ENCODE data around the gene PLEKHG2.
"Not testable (repeated sequence)": the region's sequence is repeated elsewhere in the genome, so short reads cannot be mapped to it uniquely, and the experiment has no call there.

The PLEKHG2 gene

DNA sequence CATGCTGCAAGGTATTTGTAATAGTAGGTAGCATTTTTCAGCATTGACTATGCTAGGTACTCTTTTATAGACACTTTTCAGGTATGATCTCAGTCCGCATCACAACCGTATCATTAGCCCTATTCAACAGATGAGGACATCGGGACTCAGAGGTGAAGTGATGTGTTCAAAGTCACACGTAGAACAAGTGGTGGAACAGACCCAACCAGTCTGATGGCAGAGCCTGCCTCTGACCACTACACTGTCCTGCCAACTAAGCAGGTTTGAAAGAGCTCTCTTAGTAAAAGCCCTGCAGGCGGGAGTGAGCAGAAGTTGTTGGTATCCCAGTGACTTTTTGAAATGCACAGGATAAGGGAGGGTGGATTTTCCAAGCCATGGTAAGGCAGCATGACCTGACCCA lies 41.7 kb upstream of the PLEKHG2 start:
- H3K27ac ChIP-seq: no peak overlapping the region
- H3K36me3 ChIP-seq: peaks cover 78% of the 10 kb centered on the region
- TF ChIP-seq, protein P1, sequence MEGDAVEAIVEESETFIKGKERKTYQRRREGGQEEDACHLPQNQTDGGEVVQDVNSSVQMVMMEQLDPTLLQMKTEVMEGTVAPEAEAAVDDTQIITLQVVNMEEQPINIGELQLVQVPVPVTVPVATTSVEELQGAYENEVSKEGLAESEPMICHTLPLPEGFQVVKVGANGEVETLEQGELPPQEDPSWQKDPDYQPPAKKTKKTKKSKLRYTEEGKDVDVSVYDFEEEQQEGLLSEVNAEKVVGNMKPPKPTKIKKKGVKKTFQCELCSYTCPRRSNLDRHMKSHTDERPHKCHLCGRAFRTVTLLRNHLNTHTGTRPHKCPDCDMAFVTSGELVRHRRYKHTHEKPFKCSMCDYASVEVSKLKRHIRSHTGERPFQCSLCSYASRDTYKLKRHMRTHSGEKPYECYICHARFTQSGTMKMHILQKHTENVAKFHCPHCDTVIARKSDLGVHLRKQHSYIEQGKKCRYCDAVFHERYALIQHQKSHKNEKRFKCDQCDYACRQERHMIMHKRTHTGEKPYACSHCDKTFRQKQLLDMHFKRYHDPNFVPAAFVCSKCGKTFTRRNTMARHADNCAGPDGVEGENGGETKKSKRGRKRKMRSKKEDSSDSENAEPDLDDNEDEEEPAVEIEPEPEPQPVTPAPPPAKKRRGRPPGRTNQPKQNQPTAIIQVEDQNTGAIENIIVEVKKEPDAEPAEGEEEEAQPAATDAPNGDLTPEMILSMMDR (IDR thresholded peaks at IDR 0.05; ENCODE audit: low read depth, low read length): no peak
- H3K4me3 ChIP-seq (ENCODE audit: low read depth, low read length): no peak overlapping the region
- H3K27me3 ChIP-seq (ENCODE audit: insufficient read depth, low read depth, severe bottlenecking): no peaks in the 10 kb centered on the region
- no peaks in the 10 kb centered on the region for H3K9me3 ChIP-seq (ENCODE audit: severe bottlenecking)
- DNase-seq: no peak

DNA sequence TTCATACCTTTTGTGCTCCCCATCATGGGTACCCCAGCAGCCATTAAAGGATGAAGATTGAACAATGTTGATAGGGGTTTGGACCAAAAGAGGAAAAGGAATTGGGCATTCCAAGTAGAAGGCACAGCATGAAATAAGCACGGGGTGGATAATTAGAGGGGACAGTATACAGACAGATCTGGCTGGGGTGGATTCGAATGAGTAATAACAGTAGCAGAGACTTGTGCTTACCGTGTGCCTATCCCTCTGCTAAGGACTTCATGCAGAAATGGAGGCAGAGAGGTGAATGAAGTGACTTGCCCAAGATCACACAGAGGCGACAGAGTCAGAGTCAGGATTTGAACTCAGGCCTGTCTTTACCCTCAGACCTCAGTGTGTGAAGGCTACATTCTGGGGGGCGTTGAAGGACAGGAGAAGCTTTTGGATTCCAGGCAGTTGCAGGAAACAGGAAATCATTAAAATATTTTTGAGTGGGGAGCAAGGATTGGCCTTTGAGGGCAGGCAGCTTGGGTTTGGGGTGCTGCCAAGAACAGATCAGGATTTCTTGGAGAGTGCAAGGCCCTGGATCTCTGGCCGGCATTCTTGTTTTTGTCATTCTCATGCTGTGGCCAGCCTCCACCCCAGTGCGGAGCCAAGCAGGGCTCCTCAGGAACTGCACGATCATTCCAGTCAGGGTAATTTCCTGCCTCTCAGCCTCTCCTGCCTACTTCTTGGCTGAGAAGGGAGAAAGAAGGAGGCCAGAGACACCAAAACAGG lies 40.2 kb upstream of the PLEKHG2 start:
- Histone ChIP-seq H3K9me3 (ENCODE audit: severe bottlenecking) (no peaks in the 10 kb centered on the region), H3K27me3 (ENCODE audit: insufficient read depth, low read depth, severe bottlenecking) (no peaks in the 10 kb centered on the region), H3K36me3 (peaks cover 85% of the 10 kb centered on the region), H3K4me3 (ENCODE audit: low read depth, low read length) (no peak overlapping the region), H3K27ac (no peak overlapping the region)
- no peak for DNase-seq
- TF ChIP-seq, protein P1 (IDR thresholded peaks at IDR 0.05; ENCODE audit: low read depth, low read length): no peak

DNA sequence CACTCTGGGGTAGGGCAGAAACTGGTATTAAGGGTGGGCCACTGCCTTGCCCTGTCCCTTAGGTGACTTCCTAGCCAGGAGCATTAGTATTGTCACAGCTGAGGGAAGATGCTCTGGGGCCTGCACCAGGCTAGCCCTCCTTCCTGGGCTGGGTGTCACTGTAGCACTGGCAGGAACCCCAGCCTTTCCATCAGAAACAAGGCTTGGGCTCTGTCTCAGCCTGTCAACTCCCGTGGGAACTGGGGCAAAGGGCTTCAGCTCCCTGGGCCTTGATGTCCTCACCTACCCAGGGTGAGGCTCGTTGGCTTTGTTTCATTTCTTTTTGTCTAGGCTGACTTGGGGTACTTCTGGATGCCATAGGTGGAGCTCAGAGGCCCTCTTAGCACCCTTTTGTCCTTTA lies 39.5 kb upstream of the PLEKHG2 start:
- Histone ChIP-seq H3K27me3 (ENCODE audit: insufficient read depth, low read depth, severe bottlenecking) (no peaks in the 10 kb centered on the region), H3K4me3 (ENCODE audit: low read depth, low read length) (no peak overlapping the region), H3K36me3 (peaks cover 92% of the 10 kb centered on the region), H3K27ac (no peak overlapping the region), H3K9me3 (ENCODE audit: severe bottlenecking) (no peaks in the 10 kb centered on the region)
- DNase-seq: no peak
- TF ChIP-seq, protein P1 (IDR thresholded peaks at IDR 0.05; ENCODE audit: low read depth, low read length): no peak

DNA sequence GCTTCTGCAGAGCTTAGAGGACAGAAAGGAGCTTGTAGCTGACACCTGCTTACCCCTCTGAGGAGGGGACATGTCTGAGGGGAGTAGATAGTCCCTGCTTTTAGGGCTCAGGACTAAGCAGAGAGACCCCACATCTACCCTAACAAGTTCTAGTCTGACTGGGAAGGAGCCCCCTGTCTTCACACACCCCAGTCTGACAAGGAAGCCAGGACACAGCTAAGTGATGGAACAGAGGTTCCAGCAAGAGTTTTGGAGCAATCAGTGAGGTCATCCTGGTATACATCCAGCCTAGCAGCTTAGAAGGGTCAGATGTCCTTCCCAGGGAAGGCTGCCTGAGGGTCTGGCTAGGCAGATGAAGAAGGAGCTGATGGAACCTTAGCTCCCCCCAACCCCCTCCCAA lies 36.5 kb upstream of the PLEKHG2 start:
- Histone ChIP-seq H3K4me3 (ENCODE audit: low read depth, low read length) (no peak overlapping the region), H3K27me3 (ENCODE audit: insufficient read depth, low read depth, severe bottlenecking) (no peaks in the 10 kb centered on the region), H3K36me3 (peaks cover 94% of the 10 kb centered on the region), H3K27ac (no peak overlapping the region), H3K9me3 (ENCODE audit: severe bottlenecking) (no peaks in the 10 kb centered on the region)
- TF ChIP-seq, protein P1 (IDR thresholded peaks at IDR 0.05; ENCODE audit: low read depth, low read length): no peak
- DNase-seq: no peak

DNA sequence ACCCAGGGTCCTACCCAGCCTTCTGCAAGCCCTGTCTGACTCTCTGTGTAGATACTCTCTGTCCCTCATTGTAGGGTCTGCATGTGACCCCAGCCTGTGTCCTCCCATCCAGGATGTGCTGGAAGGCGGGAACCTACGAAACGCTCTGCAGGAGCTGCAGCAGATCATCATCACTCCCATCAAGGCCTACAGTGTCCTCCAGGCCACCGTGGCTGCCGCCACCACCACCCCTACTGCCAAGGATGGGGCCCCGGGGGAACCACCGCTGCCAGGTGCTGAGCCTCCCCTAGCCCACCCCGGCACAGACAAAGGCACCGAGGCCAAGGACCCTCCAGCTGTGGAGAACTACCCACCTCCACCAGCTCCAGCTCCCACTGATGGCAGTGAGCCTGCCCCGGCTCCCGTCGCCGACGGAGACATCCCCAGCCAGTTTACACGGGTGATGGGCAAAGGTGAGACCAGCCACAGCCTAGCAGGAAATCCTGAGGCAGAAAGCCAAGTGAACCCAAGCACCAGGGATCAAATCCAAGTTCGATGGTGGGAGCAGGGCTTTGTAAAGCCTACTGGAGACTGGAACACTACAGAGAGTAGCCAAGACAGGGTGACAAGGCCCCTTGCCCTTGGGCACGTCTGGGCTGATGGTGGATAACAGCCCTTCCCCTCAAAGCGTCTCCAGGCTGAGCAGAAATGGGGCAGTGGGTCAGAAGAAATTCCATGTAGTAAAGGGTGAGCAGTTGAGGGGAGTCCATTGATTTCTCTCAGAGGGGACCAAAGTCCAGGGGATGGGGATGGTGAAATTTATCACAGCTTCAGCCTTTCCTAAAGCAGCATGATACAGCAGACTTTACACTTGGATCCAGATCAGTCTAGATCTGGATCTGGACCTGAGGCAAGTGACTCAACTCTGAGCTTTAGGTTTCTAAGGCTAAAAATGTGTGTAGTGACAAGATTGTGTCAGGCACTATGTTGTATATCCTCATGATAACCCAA lies 34.8 kb upstream of the PLEKHG2 start:
- peaks cover 93% of the 10 kb centered on the region for H3K36me3 ChIP-seq
- no peak for DNase-seq
- no peaks in the 10 kb centered on the region for H3K27me3 ChIP-seq (ENCODE audit: insufficient read depth, low read depth, severe bottlenecking)
- H3K27ac ChIP-seq: no peak overlapping the region
- no peak overlapping the region for H3K4me3 ChIP-seq (ENCODE audit: low read depth, low read length)
- TF ChIP-seq, protein P1 (IDR thresholded peaks at IDR 0.05; ENCODE audit: low read depth, low read length): no peak
- no peaks in the 10 kb centered on the region for H3K9me3 ChIP-seq (ENCODE audit: severe bottlenecking)

DNA sequence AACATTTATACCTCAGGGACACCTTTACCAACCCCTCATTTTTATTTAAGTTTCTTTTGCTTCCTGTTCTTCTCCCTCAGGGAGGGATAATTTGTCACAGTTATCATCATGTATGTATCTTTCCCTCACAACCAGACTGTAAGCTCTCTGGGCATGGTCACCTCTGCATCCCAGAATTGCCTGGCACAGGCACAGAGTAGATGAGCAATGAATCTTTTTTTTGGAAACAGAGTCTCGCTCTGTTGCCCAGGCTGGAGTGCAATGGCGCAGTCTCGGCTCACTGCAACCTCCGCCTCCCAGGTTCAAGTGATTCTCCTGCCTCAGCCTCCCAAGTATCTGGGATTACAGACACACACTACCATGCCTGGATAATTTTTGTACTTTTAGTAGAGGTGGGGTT lies 33.1 kb upstream of the PLEKHG2 start:
- H3K27ac ChIP-seq; DNase-seq; H3K27me3 ChIP-seq (ENCODE audit: insufficient read depth, low read depth, severe bottlenecking); H3K4me3 ChIP-seq (ENCODE audit: low read depth, low read length); H3K9me3 ChIP-seq (ENCODE audit: severe bottlenecking): not testable (repeated sequence)
- H3K36me3 ChIP-seq: peaks cover 92% of the 10 kb centered on the region
